ENCODE data around the gene HMGCL. TPM values are rescaled to one million over a fixed set of nuclear protein-coding genes. Genes with fewer than 3 reads are reported as not detected.
"Not testable (repeated sequence)": the region's sequence is repeated elsewhere in the genome, so short reads cannot be mapped to it uniquely, and the experiment has no call there.

Gene HMGCL
- total RNA-seq, 1 experiment from 2014 or later: 41.8 TPM

DNA sequence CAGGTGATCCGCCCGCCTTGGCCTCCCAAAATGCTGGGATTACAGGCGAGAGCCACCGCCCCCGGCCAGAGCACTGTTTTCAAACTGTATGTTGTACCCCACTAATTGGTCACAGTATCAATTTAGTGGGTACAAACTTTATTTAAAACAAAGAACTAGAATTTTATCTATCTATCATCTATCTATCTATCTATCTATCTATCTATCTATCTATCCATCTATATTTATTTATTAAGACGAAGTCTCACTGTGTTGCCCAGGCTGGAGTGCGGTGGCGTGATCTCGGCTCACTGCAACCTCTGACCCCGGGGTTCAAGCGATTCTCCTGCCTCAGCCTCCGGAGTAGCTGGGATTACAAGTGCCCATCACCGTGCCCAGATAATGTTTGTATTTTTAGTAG, 1.4 kb upstream of the HMGCL start:
- not testable (repeated sequence) for DNase-seq (ENCODE audit: low read depth)

DNA sequence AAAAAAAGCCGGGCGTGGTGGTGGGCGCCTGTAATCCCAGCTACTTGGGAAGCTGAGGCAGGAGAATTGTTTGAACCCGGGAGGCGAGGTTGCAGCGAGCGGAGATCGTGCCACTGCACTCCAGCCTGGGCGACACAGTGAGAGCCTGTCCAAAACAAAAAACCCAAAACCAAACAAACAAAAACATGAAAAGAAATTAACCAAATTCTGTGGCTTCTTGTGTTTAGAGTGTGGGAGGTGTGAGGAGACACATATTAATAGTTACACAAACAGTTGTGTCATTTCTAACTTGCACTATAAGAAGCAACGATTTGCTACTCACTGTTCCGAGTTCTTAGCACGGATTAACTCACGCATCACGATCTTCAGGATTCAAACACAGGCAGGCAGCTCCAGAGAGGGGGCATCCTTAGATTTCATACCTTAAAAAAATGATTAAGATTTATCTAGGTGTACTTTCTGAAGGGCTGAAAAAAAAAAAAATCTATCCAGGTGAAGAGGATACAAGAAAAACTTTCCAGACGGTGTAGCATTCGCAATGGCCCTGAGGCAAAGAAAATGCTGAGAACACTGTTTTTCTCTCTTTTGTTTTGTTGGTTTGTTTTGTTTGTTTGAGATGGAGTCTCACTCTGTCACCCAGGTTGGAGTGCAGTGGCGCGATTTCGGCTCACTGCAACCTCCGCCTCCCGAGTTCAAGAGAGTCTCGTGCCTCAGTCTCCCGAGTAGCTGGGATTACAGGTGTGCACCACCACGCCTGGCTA, 713 bp upstream of the HMGCL start:
- peak; percentile 17 for DNase-seq (ENCODE audit: low read depth)

DNA sequence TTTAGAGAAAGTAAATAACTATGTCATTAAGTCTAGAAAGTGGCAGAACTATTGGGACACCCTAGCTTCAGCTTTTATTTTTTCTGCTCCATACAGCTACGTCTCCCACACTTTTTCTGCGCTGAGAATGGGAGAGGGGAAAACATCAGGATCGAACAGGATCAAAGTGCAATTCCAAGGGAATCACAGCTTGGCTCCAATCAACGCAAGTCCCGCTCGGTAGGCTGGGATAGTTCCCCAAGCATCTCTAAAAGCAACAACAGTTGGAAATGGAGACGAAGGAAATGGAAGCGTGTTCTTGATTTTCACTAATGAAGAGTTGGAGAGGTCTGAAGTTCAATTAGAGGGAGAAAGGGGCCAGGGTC, 536 bp downstream of the HMGCL start:
- DNase-seq (ENCODE audit: low read depth): no peak

DNA sequence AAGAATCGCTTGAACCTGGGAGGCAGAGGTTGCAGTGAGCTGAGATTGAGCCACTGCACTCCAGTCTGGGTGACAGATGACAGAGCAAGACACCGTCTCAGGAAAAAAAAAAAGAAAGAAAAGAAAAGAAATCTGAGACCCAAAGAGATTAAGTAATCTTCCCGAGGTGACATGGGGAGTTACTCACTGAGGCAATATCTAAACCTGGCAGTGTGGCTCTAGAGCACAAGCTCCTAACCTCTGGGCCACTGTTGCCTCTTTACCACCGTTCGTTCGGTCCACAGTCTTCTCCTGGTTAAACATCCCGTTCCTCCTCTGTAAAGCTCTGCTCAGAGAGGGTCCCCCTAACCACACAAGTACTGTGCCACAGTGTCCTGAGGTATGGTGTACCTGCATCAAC, 1.5 kb downstream of the HMGCL start:
- DNase-seq (ENCODE audit: low read depth): no peak

DNA sequence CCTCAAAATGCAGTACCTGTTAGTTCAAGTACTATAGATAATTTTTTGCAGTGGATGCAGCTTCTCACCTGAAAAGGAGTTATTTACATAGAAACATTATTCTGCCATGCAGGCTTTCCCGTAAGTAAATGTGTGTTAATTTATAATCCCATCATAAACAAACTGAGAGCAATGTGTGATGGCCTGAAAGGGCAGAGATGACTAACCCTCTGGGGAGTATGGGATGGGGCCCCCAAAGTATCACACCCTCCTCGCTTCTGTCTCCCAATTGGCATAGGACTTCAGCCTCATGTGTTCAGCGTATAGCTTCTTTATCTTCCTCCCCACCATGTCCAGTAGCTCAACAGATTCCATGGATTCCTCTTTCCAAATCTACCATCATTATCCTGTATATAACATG, 7.6 kb downstream of the HMGCL start:
- DNase-seq (ENCODE audit: low read depth): no peak

DNA sequence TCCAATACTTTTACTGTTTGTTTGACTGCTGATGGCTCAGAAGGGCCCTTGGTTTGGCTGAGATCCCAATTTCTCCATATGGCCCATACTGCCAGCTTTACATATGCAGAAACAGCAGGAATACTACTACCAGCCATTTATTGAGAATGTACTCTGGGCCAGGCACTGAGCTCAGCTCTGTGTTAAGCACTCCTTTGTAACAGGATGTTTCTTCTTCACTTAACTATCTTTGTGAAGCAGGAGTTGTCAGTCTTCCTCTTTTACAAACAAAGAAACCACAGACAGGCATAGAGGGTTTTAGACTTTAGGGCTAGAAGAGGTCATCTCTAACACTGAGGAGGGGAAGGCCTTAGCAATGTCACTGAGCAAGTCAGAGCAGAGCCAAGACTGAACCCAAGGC, 8.3 kb downstream of the HMGCL start:
- DNase-seq (ENCODE audit: low read depth): no peak

DNA sequence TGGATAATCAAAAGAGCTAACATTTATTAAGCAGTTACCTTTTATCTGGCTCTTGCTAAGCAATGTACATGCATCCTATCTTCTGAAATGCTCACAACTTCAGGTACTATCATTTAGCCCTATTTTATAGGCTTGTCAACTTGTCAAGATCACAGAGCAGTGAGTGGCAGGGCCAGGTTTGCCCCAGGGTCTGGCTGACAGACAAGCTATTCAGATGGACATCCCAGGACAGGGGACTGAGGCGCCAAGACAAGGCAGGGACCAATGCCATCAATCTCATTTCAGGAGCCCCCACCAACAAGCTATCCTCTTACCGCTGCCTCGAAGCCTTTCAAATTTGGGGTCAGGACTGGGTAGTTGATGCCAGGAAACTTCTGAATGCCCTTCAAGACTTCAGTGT, 8.9 kb downstream of the HMGCL start:
- DNase-seq (ENCODE audit: low read depth): no peak

DNA sequence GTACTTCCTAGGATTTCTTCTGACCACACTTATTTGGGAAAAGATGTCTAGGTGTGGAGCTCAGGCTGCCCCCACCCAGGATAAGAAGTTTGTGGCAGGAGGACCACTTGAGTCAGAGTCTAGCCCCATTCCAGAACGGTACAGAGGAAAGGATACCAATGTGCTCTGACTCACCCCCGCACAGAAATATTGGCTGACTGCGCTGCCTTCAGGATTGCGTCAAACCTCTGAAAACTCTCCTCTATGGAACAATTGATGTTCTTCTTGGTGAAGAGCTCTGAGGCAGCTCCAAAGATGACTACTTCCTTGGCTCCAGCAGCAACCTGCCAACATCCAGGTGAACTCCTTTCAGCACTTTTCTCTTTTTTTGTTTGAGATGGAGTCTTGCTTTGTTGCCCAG, 11.2 kb downstream of the HMGCL start:
- no peak for DNase-seq (ENCODE audit: low read depth)

DNA sequence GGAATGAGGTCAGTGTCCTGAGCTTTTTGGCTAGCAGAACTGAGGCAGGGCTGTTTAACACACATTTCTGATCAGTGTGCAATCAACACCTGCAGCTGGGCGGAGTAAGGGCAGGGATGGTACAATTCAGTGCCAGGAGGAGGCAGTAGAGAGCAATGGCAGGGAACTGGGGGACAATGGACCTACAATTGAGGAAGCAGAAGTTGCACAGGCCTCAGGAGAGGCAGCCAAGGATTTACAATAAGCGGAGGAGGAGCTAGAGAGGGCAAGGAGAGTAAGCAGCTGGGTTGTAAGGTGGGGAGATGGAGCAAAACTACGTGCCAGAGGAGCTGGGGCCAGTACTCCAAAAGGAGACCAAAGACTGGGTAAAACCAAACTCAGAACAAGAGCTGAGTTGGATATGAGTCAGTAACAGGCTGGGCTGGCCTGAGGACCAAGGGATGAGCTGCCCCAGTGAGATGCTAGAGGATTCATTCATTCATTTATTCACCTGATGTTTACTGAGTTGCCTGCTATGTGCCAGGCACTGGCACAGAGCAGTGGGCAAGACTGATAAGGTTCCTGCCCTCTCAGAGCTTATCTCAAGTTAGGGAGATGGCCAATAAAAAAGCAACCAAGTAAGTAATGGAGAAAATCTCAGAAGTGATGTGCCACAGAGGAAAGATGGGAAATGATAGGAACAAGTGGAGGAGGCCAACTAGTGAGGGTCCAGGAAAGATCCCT, 14.2 kb downstream of the HMGCL start:
- DNase-seq (ENCODE audit: low read depth): no peak

DNA sequence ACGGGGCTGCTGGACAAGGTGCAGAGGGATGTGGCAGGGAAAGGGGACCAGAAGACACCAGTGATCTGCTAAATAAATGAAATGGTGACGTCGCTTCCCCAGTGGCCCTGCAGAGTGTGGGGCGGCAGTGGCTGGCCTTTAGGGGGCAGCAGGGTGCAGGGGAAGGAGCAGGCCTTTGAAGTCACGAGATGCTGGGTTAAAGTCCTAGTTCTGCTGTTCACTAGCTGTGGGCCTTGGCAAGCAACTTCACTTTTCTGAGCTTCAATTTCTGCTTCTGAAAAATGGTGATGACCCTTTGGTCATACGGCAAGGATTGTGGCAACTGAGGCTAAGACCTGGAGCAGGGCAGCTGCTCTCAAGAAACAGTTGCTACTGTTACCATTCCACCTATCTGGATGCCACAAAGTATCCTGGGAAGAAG, 15.5 kb downstream of the HMGCL start:
- DNase-seq (ENCODE audit: low read depth): peak; percentile 64

DNA sequence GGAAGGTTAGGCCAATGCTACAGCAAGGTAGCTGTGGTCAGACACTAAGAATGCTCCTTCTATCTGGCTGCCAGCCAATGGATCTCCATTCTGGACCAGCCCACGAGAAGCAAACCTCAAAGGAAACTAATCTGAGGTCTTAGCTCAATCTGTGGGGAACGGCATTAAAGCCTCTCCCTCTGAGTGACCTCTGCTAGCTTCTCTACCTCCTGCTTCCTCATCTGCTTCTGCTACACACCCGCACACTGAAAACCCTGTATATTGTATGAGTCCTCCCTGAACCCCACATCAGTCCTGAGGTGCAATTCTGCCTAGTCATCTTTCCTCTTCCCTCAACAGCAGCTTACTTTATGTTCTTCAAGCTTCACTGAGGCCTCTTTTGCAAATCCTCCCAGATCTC, 17.8 kb downstream of the HMGCL start:
- peak; percentile 41 for DNase-seq (ENCODE audit: low read depth)

DNA sequence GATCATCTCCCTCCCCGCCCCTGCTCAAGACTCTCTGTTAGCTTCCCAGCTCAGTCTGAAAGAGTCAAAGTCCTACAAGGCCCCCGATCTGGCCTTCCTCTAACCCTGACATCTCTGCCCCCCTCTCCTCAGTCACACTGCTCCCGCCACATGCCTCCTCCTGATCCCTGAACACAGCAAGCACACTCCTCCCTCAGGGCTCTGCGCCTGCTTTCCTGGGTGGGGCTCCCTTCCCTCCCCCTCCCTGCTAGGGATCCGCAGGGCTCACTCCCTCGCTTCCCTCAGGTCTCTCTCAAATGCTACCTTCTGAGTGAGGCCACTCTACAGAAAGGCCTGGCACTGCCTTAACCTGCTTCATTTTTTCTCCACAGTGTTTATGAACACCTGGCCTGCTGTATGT, 18.9 kb downstream of the HMGCL start:
- DNase-seq (ENCODE audit: low read depth): no peak

DNA sequence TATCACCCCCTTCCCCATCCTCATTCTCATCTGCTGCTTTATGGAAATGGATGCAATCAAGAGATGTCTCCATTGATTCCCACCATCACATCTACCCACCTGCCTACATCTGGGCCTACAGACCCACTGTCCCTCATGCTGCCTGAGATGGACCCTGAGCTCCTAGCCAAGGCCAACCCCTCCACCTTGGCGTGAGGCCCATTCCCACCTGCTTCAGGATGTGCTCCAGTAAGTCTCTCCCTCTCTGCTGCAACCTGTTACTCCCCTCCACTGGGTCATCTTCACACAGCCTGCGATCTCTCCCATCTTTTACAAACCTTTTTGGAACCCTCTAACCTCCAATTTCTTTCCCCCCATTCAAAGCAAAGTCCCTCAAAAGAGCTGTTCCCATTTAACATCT, 20.2 kb downstream of the HMGCL start:
- DNase-seq (ENCODE audit: low read depth): no peak

DNA sequence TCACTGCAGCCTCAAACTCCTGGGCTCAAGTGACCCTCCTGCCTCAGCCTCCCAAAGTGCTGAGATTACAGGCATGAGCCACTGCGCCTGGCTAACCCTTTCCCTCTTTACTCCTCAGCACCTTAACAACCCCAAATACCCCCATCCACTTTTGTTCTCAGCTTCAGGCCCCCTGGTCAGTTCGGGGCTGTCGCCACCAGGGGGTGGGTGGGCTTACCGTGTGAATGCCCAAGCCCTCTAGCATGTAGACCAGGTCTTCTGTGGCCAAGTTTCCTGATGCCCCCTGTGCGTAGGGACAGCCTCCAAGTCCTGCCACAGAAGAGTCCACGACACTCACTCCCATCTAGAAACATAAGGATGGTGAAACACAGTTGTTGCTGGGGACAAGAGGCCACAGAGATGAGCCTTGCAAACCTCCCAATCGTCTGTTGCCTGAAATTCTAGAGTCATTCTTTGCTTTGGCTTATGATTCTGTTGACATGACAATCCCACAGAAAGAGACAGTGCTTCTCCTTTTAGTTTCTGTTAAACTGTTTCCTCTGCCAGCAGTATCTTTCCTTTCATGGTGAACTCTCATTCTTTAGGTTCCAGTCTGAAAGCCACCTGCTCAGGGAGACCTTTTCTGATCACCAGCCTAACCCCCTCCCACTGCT, 20.9 kb downstream of the HMGCL start:
- DNase-seq (ENCODE audit: low read depth): no peak

DNA sequence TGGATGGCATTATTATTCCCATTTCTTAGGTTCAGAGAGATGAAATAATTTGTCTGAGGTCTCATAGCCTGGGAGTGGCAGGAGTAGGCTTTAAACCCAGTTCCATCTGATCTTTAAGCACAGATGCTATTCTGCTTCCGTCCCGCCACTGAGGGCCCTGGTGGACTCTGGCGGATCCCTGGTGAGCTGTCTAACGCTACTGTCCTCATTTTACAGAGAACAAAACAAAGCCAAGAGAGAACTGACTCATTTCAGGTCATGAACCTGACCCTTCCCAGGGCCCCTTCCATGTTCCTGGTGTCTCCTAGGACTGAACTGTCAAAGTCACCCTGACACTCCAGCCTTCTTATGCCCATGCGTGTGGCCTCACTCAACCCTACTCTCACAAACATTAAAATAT, 21.6 kb downstream of the HMGCL start:
- DNase-seq (ENCODE audit: low read depth): no peak

DNA sequence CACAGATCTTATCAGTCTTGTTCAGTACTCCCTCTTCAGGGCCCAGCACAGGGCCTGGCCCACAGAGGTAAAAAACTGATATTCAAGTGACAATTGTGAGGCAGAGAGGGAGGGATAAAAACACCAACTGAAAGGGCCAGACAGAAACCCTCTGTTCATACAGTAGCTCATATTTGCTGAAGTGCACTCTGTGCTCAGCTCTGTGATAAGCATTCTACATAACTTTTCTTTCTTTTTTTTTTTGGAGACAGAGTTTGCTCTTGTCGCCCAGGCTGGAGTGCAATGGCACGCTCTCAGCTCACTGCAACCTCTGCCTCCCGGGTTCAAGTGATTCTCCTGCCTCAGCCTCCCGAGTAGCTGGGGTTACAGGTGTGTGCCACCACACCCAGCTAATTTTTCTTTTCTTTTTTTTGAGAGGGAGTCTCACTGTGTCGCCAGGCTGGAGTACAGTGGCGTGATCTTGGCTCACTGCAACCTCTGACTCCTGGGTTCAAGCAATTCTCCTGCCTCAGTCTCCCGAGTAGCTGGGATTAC, 22.4 kb downstream of the HMGCL start:
- not testable (repeated sequence) for DNase-seq (ENCODE audit: low read depth)

DNA sequence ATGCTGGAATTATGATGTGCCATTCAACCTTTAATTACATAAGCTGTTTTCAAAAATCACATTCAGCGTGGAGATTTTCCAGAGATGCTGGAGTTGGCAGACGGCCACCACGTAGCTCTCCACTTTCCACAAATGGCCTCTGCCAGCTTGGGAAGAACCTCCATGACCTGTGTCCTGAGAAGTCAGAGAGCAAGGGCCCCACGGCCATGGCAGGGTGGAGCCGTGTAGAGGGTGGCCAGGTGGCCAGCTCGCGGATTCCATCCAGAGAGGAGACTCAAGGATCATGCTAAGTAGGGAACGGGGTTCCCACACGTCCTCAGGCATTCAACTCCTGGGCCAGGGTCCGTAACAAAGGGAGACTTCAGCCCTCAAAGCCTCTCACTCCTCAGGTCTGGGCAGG, 23.4 kb downstream of the HMGCL start:
- no peak for DNase-seq (ENCODE audit: low read depth)

DNA sequence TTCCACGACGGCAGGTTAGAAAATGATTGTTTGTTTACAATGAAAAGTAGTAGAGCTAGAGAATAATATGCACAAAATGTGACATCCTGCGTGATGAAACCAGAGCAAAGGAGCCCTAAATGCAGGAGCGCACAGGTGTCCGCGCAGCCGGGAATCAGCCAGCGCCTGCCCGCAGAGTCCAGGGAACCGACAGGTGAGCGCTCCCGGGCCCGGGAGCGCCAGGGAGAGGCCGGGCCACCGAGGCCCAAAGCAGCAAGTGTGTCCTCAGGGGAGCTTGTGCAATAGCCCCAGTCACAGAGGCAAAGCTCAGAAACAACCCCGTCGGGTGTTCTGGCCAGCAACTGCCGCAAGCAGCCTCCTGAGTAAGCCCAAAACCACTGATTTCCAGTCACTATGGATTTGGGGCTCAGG, 23.9 kb downstream of the HMGCL start:
- DNase-seq (ENCODE audit: low read depth): no peak

DNA sequence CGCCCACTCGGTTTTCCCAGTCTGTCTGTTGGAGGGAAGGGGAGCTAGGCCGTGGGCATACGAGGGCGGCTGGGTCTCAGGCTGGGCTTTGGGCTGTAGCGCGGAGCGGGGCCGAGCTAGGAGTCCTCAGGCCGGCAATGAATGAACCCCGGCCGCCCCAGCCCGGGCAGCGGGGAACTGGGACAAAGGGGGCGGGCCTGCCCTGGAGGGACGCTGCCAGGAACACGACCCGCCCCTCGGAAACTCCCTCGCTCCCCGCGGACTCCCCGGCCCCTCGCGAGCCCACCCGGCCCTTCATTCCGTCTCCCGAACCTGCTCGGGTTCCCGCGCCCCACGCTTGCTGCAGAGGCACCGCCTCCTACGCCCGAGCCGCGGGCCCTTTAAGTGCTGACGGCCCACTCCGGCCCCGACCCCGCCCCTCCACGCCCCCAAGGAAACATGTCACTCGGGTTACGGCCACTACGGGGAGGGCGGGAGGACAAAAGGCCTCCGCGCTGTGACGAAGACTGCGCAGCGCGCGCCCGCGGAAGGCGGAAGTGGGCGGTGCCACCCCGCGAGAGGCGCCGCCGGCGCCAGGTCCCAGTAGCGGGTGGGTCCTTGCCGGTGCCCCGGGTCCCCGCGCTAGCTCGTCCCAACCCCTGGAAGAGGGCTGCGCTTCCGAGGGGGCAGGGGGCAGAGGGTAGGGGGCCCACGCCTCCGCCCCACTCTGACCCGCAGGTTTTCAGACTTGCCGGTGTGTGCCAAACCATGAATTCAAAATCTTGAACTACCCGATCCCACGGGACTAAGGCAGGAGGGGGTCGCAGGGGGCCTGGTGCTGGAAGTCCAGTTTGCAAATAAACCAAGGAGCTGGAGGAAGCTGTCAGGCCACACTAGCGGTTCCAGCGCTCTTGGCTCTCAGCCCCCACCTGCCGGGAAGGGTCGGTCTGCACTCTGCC, 24.6 kb downstream of the HMGCL start, which contains the start of gene GALE:
Gene GALE (minus strand): TSS at position 355 of the 938 bp plus-strand sequence. CDS start 1,747 bp downstream, outside the sequence.
- DNase-seq (ENCODE audit: low read depth): peak; percentile 95

DNA sequence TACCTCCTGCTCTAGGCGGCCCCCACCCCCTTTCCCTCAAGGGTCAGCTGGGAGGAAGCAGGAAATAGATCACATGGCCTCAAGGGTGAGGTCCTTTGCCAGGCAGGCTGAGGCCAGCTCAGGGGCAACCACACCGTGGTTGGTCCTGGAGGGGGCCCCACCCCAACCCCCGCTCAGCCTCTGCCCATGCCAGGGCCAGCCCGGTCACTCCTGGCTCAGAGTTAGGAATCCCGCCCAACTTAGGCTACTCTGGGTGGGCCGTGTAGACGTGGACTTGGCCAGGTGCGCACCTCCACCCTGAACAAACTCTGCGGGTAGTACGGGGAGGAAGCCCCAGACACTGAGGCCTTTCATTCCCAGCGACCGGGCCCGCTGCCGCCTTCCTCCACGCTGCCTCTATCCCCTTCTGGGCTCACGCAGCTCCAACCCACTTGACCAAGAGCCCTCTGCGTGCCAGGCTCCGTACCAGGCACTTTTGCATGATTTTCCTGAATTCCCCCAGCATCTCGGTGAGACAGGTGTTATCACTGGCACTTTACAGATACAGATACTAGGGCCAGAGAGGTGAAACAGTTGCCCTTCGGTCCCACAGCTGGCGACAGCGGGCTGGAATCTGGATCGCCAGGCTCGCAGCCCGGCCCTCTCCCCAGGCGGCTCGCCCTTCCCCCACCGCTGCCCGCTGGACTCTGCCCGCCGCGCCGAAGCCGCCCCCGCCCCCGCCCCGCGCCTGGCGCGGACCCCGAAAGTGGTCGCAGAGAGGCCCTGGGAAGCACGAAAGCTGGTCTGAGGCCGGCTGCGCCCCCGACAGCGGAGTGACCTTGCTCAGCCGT, 25.4 kb downstream of the HMGCL start:
- peak; percentile 97 for DNase-seq (ENCODE audit: low read depth)

DNA sequence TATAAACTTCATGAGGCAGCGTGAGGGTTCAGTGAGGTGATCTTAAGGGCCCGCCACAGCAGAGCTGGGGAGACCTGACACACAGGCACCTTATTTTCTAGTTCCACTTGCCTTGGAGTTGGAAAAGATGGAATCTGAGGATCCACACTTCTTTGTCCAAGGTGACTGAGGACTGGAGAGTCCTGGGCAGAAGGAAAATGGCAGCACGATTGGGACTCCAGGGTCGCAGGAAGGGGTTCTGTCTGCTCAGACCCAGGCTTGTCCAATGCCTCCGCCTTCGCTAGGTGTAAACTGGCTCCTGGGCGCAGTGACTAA, 26.0 kb downstream of the HMGCL start:
- DNase-seq (ENCODE audit: low read depth): no peak

All from M059J (cell line).